OCI-LY1 (cell line): ENCODE data around the gene POU2F1.

ENCODE experiments used
- H2AFZ ChIP-seq: fragments of 200-600 bp; sonication (generic), shearing (Covaris generic); 2 replicates; pipeline ENCODE4 v1.6.0; 2014; ENCODE audit warnings: antibody characterized with exemption, mild to moderate bottlenecking, low read length
- H3F3A ChIP-seq: fragments of 200-600 bp; sonication (generic), shearing (Covaris generic); 2 replicates; pipeline ENCODE4 v1.6.0; 2014; ENCODE audit warnings: mild to moderate bottlenecking, antibody characterized with exemption, low read length, moderate library complexity; ENCODE audit not compliant: insufficient read depth
- H3K27ac ChIP-seq: fragments of 200-600 bp; sonication (generic); 2 replicates; pipeline ENCODE4 v1.5.1; 2014; ENCODE audit warnings: low read length, mixed run types, mild to moderate bottlenecking, low read depth; ENCODE audit not compliant: poor library complexity, severe bottlenecking
- H3K27me3 ChIP-seq: fragments of 200-600 bp; sonication (generic); 2 replicates; pipeline ENCODE4 v1.6.0; 2014; ENCODE audit warnings: antibody characterized with exemption, mild to moderate bottlenecking, low read length, moderate library complexity; ENCODE audit not compliant: insufficient read depth
- H3K36me3 ChIP-seq: fragments of 200-600 bp; sonication (generic); 2 replicates; pipeline ENCODE4 v1.6.1; 2014; ENCODE audit warnings: mild to moderate bottlenecking, antibody characterized with exemption, low read length, moderate library complexity, mixed read lengths; ENCODE audit not compliant: insufficient read depth
- H3K4me1 ChIP-seq: fragments of 200-600 bp; sonication (generic); 2 replicates; pipeline ENCODE4 v1.5.1; 2014; ENCODE audit warnings: mild to moderate bottlenecking, low read length, moderate library complexity; ENCODE audit not compliant: insufficient read depth, severe bottlenecking
- H3K4me2 ChIP-seq: fragments of 200-600 bp; sonication (generic), shearing (Covaris generic); 2 replicates; pipeline ENCODE4 v1.6.1; 2014; ENCODE audit warnings: low read length
- H3K4me3 ChIP-seq: fragments of 200-600 bp; sonication (generic); 2 replicates; pipeline ENCODE4 v1.5.1; 2014; ENCODE audit warnings: low read length, low read depth, mild to moderate bottlenecking, mixed read lengths; ENCODE audit not compliant: poor library complexity, severe bottlenecking
- H3K79me2 ChIP-seq: fragments of 200-600 bp; shearing (Covaris generic); 2 replicates; pipeline ENCODE4 v1.6.1; 2016; ENCODE audit warnings: mixed run types, low read length, mixed read lengths; ENCODE audit not compliant: insufficient read depth
- H3K9ac ChIP-seq: fragments of 200-600 bp; sonication (generic), shearing (Covaris generic); 2 replicates; pipeline ENCODE4 v1.6.1; 2014; ENCODE audit warnings: mild to moderate bottlenecking, low read length, mixed read lengths
- H3K9me2 ChIP-seq: fragments of 200-600 bp; sonication (generic), shearing (Covaris generic); 2 replicates; pipeline ENCODE4 v1.6.1; 2014; ENCODE audit warnings: low read depth, mild to moderate bottlenecking, low read length, mixed read lengths
- H3K9me3 ChIP-seq: fragments of 200-600 bp; shearing (Covaris generic); 2 replicates; pipeline ENCODE4 v1.6.1; 2014; ENCODE audit warnings: low read length, mixed read lengths
- H4K20me1 ChIP-seq: fragments of 200-600 bp; sonication (generic), shearing (Covaris generic); 2 replicates; pipeline ENCODE4 v1.6.0; 2016; ENCODE audit warnings: mild to moderate bottlenecking, low read length; ENCODE audit not compliant: insufficient read depth
- CTCF ChIP-seq: fragments of 200-600 bp; sonication (generic), shearing (Covaris generic); IDR thresholded peaks from 2 replicates; pipeline ENCODE4 v1.5.1; 2017; ENCODE audit warnings: mild to moderate bottlenecking, antibody characterized with exemption, low read length, moderate library complexity, mixed read lengths
- EZH2 ChIP-seq: fragments of 200-600 bp; sonication (generic), shearing (Covaris generic); IDR thresholded peaks from 2 replicates; pipeline ENCODE4 v1.8.0; 2017; ENCODE audit warnings: borderline replicate concordance, mixed run types, mild to moderate bottlenecking, antibody characterized with exemption, low read length, moderate library complexity, mixed read lengths

POU2F1 gene

DNA sequence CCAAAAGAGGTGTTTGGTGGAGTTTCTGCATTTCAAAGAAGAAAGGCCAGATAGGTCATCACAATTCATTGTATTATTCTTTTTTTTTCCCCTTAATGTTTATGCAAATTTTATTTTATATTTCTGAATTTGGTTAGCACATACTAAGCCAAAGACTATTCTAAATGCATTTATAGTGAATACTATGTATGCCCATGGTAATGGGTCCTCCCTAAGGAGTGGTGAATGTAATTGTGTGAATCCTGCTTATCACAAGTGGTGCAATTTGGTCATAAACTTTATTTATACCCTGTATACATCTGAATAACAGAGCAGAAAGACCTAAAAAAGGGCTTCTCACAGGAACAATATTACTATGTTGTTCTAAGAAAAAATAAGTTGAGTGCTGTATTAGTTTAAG, 198.6 kb downstream of the POU2F1 start:
- Histone ChIP-seq H3F3A (no peaks in the 10 kb centered on the region), H3K79me2 (no peaks in the 10 kb centered on the region), H3K4me1 (peaks cover 14% of the 10 kb centered on the region), H3K4me3 (no peak overlapping the region), H3K36me3 (peaks cover 46% of the 10 kb centered on the region; the same call in 1 of the 2 replicates), H3K27me3 (no peaks in the 10 kb centered on the region), H3K27ac (no peak overlapping the region), H2AFZ (no peak overlapping the region), H4K20me1 (no peaks in the 10 kb centered on the region), H3K9me3 (no peaks in the 10 kb centered on the region), H3K9ac (no peak overlapping the region), H3K9me2 (no peaks in the 10 kb centered on the region), H3K4me2 (no peak overlapping the region)
- TF ChIP-seq EZH2 (no peak), CTCF (no peak)

- H3K27me3 ChIP-seq = no peaks in the 10 kb centered on the region
- peaks cover 34% of the 10 kb centered on the region; the same call in 1 of the 2 replicates for H3K36me3 ChIP-seq
- no peak overlapping the region for H3K27ac ChIP-seq
- H3K79me2 ChIP-seq = no peaks in the 10 kb centered on the region
- H3K4me1 ChIP-seq = peaks cover 20% of the 10 kb centered on the region
- TF ChIP-seq CTCF (no peak), EZH2 (no peak)
- no peak overlapping the region for H3K4me2 ChIP-seq
- H3F3A ChIP-seq = no peaks in the 10 kb centered on the region
- H3K4me3 ChIP-seq = no peak overlapping the region
- no peak overlapping the region for H2AFZ ChIP-seq
- no peak overlapping the region for H3K9ac ChIP-seq
- H4K20me1 ChIP-seq = no peaks in the 10 kb centered on the region
- H3K9me2 ChIP-seq = no peaks in the 10 kb centered on the region
- no peaks in the 10 kb centered on the region for H3K9me3 ChIP-seq
Observed at GRCh38 chr1:167420510-167420909, 199.8 kb downstream of the POU2F1 start.

- peaks cover 6% of the 10 kb centered on the region; the same call in 1 of the 2 replicates for H3F3A ChIP-seq
- H3K4me1 ChIP-seq = peaks cover 20% of the 10 kb centered on the region
- no peaks in the 10 kb centered on the region for H3K79me2 ChIP-seq
- no peak overlapping the region for H3K4me2 ChIP-seq
- no peaks in the 10 kb centered on the region for H3K9me3 ChIP-seq
- no peak overlapping the region for H3K27ac ChIP-seq
- H4K20me1 ChIP-seq = no peaks in the 10 kb centered on the region
- H3K27me3 ChIP-seq = no peaks in the 10 kb centered on the region
- H2AFZ ChIP-seq = no peak overlapping the region
- H3K9me2 ChIP-seq = no peaks in the 10 kb centered on the region
- TF ChIP-seq EZH2 = no peak
- no peak for TF ChIP-seq CTCF
- H3K36me3 ChIP-seq = peaks cover 16% of the 10 kb centered on the region; the same call in 1 of the 2 replicates
- no peak overlapping the region for H3K9ac ChIP-seq
- H3K4me3 ChIP-seq = no peak overlapping the region
Observed at GRCh38 chr1:167423684-167424619, 203.3 kb downstream of the POU2F1 start.
